HEK293 (cell line): ENCODE measurements around the gene TUBB4A.

ENCODE experiments used
- CTCF ChIA-PET: fragments of 350-600 bp; formaldehyde crosslinking; extraction: SDS; loops from one replicate; lab custom pipeline; 2021; ENCODE audit warnings: antibody characterized with exemption; lab: Yijun Ruan, JAX
- POLR2A ChIA-PET: fragments of 300-600 bp; formaldehyde crosslinking; extraction: SDS; loops from one replicate; lab custom pipeline; 2020; ENCODE audit warnings: antibody characterized with exemption, inconsistent platforms; lab: Yijun Ruan, JAX
- H3K27ac ChIP-seq: fragments of 200-500 bp; sonication (Bioruptor generic); 2 replicates; pipeline ENCODE4 v1.5.1; 2014; ENCODE audit warnings: low read depth, low read length, control low read depth, inconsistent platforms; ENCODE audit errors: extremely low read depth
- H3K36me3 ChIP-seq, 2 experiments: fragments of 200-500 bp in 1 of 2; sonication (Bioruptor generic) in 1 of 2; 1 replicate in 1 of 2; 2 replicates in 1 of 2; pipeline ENCODE4 v1.5.1; 2014 to 2017; ENCODE audit warnings: inconsistent platforms in 2 of 2, low read length in 2 of 2; ENCODE audit not compliant: control insufficient read depth in 2 of 2, insufficient read depth in 1 of 2
- H3K4me1 ChIP-seq: fragments of 200-500 bp; sonication (Bioruptor generic); 2 replicates; pipeline ENCODE4 v1.5.1; 2014; ENCODE audit warnings: mild to moderate bottlenecking, low read length, inconsistent platforms; ENCODE audit not compliant: control insufficient read depth, insufficient read depth
- H3K4me3 ChIP-seq: 2 replicates; pipeline ENCODE4 v1.5.1; 2011; ENCODE audit warnings: low read depth, mild to moderate bottlenecking, control low read depth, low read length, moderate library complexity
- H3K9me3 ChIP-seq: fragments of 200-500 bp; sonication (Bioruptor generic); 2 replicates; pipeline ENCODE4 v1.5.1; 2014; ENCODE audit warnings: low read depth, low read length, inconsistent platforms; ENCODE audit not compliant: control insufficient read depth, insufficient read depth
- GFI1B ChIP-seq: fragments of 450-650 bp; formaldehyde crosslinking; IDR thresholded peaks from 2 replicates; pipeline ENCODE4 v1.5.1; 2016; ENCODE audit warnings: missing biosample characterization, missing genetic modification characterization
- GLI4 ChIP-seq: fragments of 450-650 bp; formaldehyde crosslinking; IDR thresholded peaks from 2 replicates; pipeline ENCODE4 v1.5.1; 2016; ENCODE audit warnings: missing biosample characterization, missing genetic modification characterization
- HOXA7 ChIP-seq: sonication (generic); formaldehyde crosslinking; IDR thresholded peaks from 2 replicates; pipeline ENCODE4 v1.8.1; 2022; ENCODE audit warnings: missing genetic modification reagents, borderline replicate concordance
- HOXD13 ChIP-seq: sonication (generic); formaldehyde crosslinking; IDR thresholded peaks from 2 replicates; pipeline ENCODE4 v1.8.0; 2022; ENCODE audit warnings: missing genetic modification reagents, borderline replicate concordance
- KLF16 ChIP-seq: fragments of 450-650 bp; formaldehyde crosslinking; IDR thresholded peaks from 2 replicates; pipeline ENCODE4 v1.5.1; 2017; ENCODE audit warnings: missing biosample characterization, missing genetic modification characterization
- KLF8 ChIP-seq: fragments of 450-650 bp; formaldehyde crosslinking; IDR thresholded peaks from 2 replicates; pipeline ENCODE4 v1.5.1; 2016; ENCODE audit warnings: missing biosample characterization, missing genetic modification characterization
- PRDM4 ChIP-seq: fragments of 450-650 bp; formaldehyde crosslinking; IDR thresholded peaks from 2 replicates; pipeline ENCODE4 v1.5.1; 2017; ENCODE audit warnings: missing biosample characterization, missing genetic modification characterization
- SCRT1 ChIP-seq: fragments of 450-650 bp; formaldehyde crosslinking; IDR thresholded peaks from 2 replicates; pipeline ENCODE4 v1.5.1; 2016; ENCODE audit warnings: missing biosample characterization, missing genetic modification characterization, borderline replicate concordance
- SP2 ChIP-seq: fragments of 450-650 bp; formaldehyde crosslinking; IDR thresholded peaks from 2 replicates; pipeline ENCODE4 v1.5.1; 2016; ENCODE audit warnings: missing biosample characterization, missing genetic modification characterization
- SP3 ChIP-seq: fragments of 450-650 bp; formaldehyde crosslinking; IDR thresholded peaks from 2 replicates; pipeline ENCODE4 v1.5.1; 2016; ENCODE audit warnings: missing biosample characterization, missing genetic modification characterization
- TCF7L2 ChIP-seq: IDR thresholded peaks from 2 replicates; pipeline ENCODE4 v1.6.1; 2011; ENCODE audit warnings: low read depth, mild to moderate bottlenecking, inconsistent platforms, low read length, moderate library complexity, borderline replicate concordance
- WT1 ChIP-seq: fragments of 450-650 bp; formaldehyde crosslinking; IDR thresholded peaks from 2 replicates; pipeline ENCODE4 v1.5.1; 2016; ENCODE audit warnings: missing biosample characterization, missing genetic modification characterization
- YY2 ChIP-seq: fragments of 450-650 bp; formaldehyde crosslinking; IDR thresholded peaks from 2 replicates; pipeline ENCODE4 v1.5.1; 2016; ENCODE audit warnings: missing biosample characterization, missing genetic modification characterization
- ZNF350 ChIP-seq: fragments of 450-650 bp; formaldehyde crosslinking; IDR thresholded peaks from 2 replicates; pipeline ENCODE4 v1.5.0; 2017; ENCODE audit warnings: missing biosample characterization, mild to moderate bottlenecking, missing genetic modification characterization
- ZNF501 ChIP-seq: fragments of 450-650 bp; formaldehyde crosslinking; IDR thresholded peaks from 2 replicates; pipeline ENCODE4 v1.5.1; 2016; ENCODE audit warnings: missing biosample characterization, missing genetic modification characterization
- ZNF521 ChIP-seq: fragments of 450-650 bp; formaldehyde crosslinking; IDR thresholded peaks from 2 replicates; pipeline ENCODE4 v1.5.1; 2017; ENCODE audit warnings: missing biosample characterization, mild to moderate bottlenecking, missing genetic modification characterization
- ZNF654 ChIP-seq: fragments of 450-650 bp; formaldehyde crosslinking; IDR thresholded peaks from 2 replicates; pipeline ENCODE4 v1.5.1; 2016; ENCODE audit warnings: low read depth, missing biosample characterization, missing genetic modification characterization
- ZNF660 ChIP-seq: fragments of 450-650 bp; IDR thresholded peaks from 2 replicates; pipeline ENCODE4 v1.5.1; 2018; ENCODE audit warnings: missing biosample characterization, mild to moderate bottlenecking, missing genetic modification characterization
- ZNF843 ChIP-seq: fragments of 450-650 bp; formaldehyde crosslinking; IDR thresholded peaks from 2 replicates; pipeline ENCODE4 v1.5.1; 2016; ENCODE audit warnings: missing biosample characterization, missing genetic modification characterization
- TF ChIP-seq, protein P1 (sequence below): fragments of 450-650 bp; formaldehyde crosslinking; IDR thresholded peaks from 2 replicates; pipeline ENCODE4 v1.5.1; 2017; ENCODE audit warnings: missing biosample characterization, missing genetic modification characterization
- TF ChIP-seq, protein P2 (sequence below): fragments of 450-650 bp; formaldehyde crosslinking; IDR thresholded peaks from 2 replicates; pipeline ENCODE4 v1.5.1; 2016; ENCODE audit warnings: missing biosample characterization, missing genetic modification characterization

The TUBB4A gene

DNA sequence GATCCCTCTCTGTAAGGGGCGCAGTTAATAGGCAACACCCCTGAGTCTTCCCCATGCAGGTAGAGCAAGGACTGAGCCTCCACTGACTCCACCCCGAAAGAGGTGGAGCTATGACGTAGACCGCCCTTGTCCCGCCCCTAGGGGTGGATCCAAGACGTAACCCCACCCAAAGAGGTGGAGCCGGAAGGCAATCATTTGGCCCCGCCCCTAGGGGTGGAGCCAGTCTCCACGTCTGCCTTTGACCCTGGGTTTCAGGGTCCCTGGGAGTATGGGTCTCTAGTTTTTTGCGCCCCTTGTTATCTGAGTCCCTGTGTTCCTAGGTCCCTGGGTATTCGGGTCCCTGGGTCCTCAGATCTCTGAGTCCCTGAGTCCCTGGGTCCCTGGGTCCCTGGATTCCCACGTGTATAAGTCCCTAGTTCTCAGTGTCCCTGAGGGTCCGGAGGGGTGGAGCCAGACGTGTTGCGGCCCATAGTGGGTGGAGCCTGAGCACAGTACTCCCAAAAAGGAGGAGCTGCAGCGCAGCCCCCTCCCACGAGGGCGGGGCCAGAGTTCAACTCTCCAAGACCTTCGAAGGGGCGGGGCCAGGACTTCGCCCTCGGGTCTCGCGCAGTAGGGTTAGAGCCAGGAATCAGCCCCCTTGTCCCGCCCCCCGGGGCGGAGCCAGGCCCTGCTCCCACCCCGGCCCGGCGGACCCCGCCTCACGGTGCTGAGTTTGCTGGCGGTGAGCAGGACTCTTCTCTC lies 25.8 kb downstream of the TUBB4A start:
- ChIA-PET CTCF (interaction anchor here (0.5 to 0.7 kb wide), 4 partner anchors 9 to 1238 kb away, joined by 3 read pairs; no protein-coding TSS in a partner anchor), POLR2A (interaction anchor here (0.5 to 1.5 kb wide), 3 partner anchors 9 to 387 kb away, joined by 3 to 8 read pairs (median 5); partner anchors contain the start of gene KHSRP)
- Histone ChIP-seq H3K36me3 (no peaks in the 10 kb centered on the region), H3K4me1 (no peaks in the 10 kb centered on the region), H3K4me3 (no peak overlapping the region), H3K27ac (no peak overlapping the region), H3K9me3 (no peaks in the 10 kb centered on the region)
- peak; percentile 52; the same call in 1 of the 2 replicates for TF ChIP-seq KLF8 (tag by site-specific recombination)
- peak; percentile 74 for TF ChIP-seq SP3 (tag by site-specific recombination)
- peak; percentile 53; the same call in 1 of the 2 replicates for TF ChIP-seq SP2 (tag by site-specific recombination)
- TF ChIP-seq ZNF350 = no peak

DNA sequence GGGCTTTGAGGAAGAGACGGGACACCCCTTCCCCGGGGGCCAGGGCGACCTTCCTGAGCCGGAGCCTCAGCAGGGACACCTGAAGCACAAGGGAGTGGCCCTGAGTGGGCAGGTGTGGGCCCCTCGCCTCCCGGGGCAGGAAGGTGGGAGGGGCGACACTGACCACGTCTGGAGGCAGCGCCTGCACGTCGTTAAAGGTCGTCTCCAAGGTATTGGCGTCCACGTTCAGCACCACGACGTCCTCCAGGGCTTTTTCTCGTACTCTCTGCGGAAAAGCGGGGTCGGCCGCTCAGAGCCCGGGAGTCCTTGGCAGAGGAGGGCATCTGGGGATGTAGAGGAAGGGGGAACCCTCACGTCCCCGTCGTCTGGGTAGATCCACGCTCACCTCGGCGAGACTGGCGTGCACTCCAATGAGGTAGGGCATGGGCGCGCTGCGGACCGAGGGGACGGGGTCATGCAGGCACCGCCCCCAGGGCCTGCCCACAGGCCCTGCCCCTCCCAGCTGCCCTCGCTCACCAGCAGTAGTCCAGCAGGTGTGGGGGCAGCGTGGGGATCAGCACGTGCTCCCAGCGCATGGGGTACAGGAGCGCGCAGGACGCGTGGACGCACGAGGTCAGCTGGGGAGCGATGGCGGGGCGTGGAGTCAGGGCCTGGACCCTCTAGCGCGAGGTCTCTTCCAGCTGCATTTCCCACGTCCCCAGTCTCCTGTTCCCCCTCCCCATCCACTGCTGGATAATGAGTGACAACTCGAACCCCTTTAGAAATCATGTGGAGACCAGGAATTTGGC lies 26.6 kb downstream of the TUBB4A start:
- ChIA-PET CTCF (interaction anchor here (0.7 kb wide), 1 partner anchor 156 kb away, joined by 3 read pairs; no protein-coding TSS in a partner anchor), POLR2A (interaction anchor here (1.5 kb wide), 1 partner anchor 51 kb away, joined by 8 read pairs; the partner anchor contains the start of gene KHSRP)
- H3K4me3 ChIP-seq = no peak overlapping the region

GRCh38 chr19:6473647-6474046 lies 28.5 kb downstream of the TUBB4A start:
- no peaks in the 10 kb centered on the region for H3K9me3 ChIP-seq
- CTCF ChIA-PET = interaction anchor here (1.3 kb wide), 1 partner anchor 390 kb away, joined by 6 read pairs; no protein-coding TSS in a partner anchor
- POLR2A ChIA-PET = no interaction called here
- TF ChIP-seq, protein P1, sequence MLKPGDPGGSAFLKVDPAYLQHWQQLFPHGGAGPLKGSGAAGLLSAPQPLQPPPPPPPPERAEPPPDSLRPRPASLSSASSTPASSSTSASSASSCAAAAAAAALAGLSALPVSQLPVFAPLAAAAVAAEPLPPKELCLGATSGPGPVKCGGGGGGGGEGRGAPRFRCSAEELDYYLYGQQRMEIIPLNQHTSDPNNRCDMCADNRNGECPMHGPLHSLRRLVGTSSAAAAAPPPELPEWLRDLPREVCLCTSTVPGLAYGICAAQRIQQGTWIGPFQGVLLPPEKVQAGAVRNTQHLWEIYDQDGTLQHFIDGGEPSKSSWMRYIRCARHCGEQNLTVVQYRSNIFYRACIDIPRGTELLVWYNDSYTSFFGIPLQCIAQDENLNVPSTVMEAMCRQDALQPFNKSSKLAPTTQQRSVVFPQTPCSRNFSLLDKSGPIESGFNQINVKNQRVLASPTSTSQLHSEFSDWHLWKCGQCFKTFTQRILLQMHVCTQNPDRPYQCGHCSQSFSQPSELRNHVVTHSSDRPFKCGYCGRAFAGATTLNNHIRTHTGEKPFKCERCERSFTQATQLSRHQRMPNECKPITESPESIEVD = no peak
- TF ChIP-seq KLF16 (tag by site-specific recombination) (no peak), WT1 (tag by site-specific recombination) (no peak), YY2 (tag by site-specific recombination) (no peak), TCF7L2 (no peak), SCRT1 (tag by site-specific recombination) (no peak), ZNF654 (tag by site-specific recombination) (no peak), HOXA7 (CRISPR knock-in tag) (no peak), PRDM4 (no peak), ZNF660 (tag by site-specific recombination) (no peak)
- H3K4me3 ChIP-seq = no peak overlapping the region
- H3K27ac ChIP-seq = no peak overlapping the region
- H3K36me3 ChIP-seq = no peaks in the 10 kb centered on the region
- no peaks in the 10 kb centered on the region for H3K4me1 ChIP-seq

More for the DNA sequence above, 26.6 kb downstream of the TUBB4A start:
- Histone ChIP-seq H3K36me3 (no peaks in the 10 kb centered on the region), H3K4me1 (no peaks in the 10 kb centered on the region), H3K9me3 (no peaks in the 10 kb centered on the region)
- TF ChIP-seq, protein P2, sequence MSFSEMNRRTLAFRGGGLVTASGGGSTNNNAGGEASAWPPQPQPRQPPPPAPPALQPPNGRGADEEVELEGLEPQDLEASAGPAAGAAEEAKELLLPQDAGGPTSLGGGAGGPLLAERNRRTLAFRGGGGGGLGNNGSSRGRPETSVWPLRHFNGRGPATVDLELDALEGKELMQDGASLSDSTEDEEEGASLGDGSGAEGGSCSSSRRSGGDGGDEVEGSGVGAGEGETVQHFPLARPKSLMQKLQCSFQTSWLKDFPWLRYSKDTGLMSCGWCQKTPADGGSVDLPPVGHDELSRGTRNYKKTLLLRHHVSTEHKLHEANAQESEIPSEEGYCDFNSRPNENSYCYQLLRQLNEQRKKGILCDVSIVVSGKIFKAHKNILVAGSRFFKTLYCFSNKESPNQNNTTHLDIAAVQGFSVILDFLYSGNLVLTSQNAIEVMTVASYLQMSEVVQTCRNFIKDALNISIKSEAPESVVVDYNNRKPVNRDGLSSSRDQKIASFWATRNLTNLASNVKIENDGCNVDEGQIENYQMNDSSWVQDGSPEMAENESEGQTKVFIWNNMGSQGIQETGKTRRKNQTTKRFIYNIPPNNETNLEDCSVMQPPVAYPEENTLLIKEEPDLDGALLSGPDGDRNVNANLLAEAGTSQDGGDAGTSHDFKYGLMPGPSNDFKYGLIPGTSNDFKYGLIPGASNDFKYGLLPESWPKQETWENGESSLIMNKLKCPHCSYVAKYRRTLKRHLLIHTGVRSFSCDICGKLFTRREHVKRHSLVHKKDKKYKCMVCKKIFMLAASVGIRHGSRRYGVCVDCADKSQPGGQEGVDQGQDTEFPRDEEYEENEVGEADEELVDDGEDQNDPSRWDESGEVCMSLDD (tag by site-specific recombination) = no peak
- TF ChIP-seq ZNF501 (no peak), ZNF521 (no peak), ZNF843 (no peak), GLI4 (no peak), HOXD13 (CRISPR knock-in tag) (no peak), GFI1B (tag by site-specific recombination) (no peak)
- TF ChIP-seq, all 188 proteins: peak for 0
- no peak overlapping the region for H3K27ac ChIP-seq
